Smooth muscle cell (in vitro differentiated cells): ENCODE data around the gene ZNG1A. TPM values are rescaled to one million over a fixed set of nuclear protein-coding genes. Genes with fewer than 3 reads are reported as not detected.
A peak's percentile ranks its signal among the peaks of the same experiment; 100 is the strongest.

Experiments used
- DNase-seq: peaks from one replicate; lab custom pipeline; 2025; ENCODE audit not compliant: unreplicated experiment; lab: John Stamatoyannopoulos, UW
- H2AFZ ChIP-seq: fragments of 200-600 bp; sonication (generic); 2 replicates; pipeline ENCODE4 v1.6.0; 2016; ENCODE audit warnings: antibody characterized with exemption, low read depth, mild to moderate bottlenecking
- H3F3A ChIP-seq: fragments of 200-600 bp; sonication (generic); 2 replicates; pipeline ENCODE4 v1.6.0; 2017; ENCODE audit warnings: antibody characterized with exemption, low read depth
- H3K27ac ChIP-seq: fragments of 200-600 bp; sonication (generic); 2 replicates; pipeline ENCODE4 v1.5.1; 2016; ENCODE audit warnings: low read depth, mild to moderate bottlenecking
- H3K27me3 ChIP-seq: fragments of 200-600 bp; sonication (generic); 2 replicates; pipeline ENCODE4 v1.6.1; 2016; ENCODE audit warnings: low read depth, mild to moderate bottlenecking
- H3K36me3 ChIP-seq: fragments of 200-600 bp; sonication (generic); 2 replicates; pipeline ENCODE4 v1.5.1; 2016; ENCODE audit warnings: low read depth
- H3K4me1 ChIP-seq: fragments of 200-600 bp; sonication (generic); 2 replicates; pipeline ENCODE4 v1.5.1; 2016; ENCODE audit warnings: low read depth
- H3K4me2 ChIP-seq: fragments of 200-600 bp; sonication (generic); 2 replicates; pipeline ENCODE4 v1.6.0; 2016; ENCODE audit warnings: mild to moderate bottlenecking
- H3K4me3 ChIP-seq: fragments of 200-600 bp; sonication (generic); 2 replicates; pipeline ENCODE4 v1.5.1; 2016; ENCODE audit warnings: mild to moderate bottlenecking
- H3K79me2 ChIP-seq: fragments of 200-600 bp; sonication (generic); 2 replicates; pipeline ENCODE4 v1.6.0; 2016; ENCODE audit warnings: low read depth, mild to moderate bottlenecking
- H3K9ac ChIP-seq: fragments of 200-600 bp; sonication (generic); 2 replicates; pipeline ENCODE4 v1.6.0; 2016; ENCODE audit warnings: low read depth
- H3K9me3 ChIP-seq: fragments of 200-600 bp; sonication (generic); replicated peaks from 2 replicates; pipeline ENCODE4 v1.5.1; 2016; ENCODE audit warnings: low read depth
- H4K20me1 ChIP-seq: fragments of 200-600 bp; sonication (generic); 2 replicates; pipeline ENCODE4 v1.6.0; 2016; ENCODE audit warnings: low read depth
- WGBS: methylation state at CpG from one replicate; pipeline ENCODE4 v1.1.7; 2016; ENCODE audit warnings: low lambda C conversion rate; 5-methylcytosine and 5-hydroxymethylcytosine counted together
- polyA plus RNA-seq: library from polyadenylated mRNA; unstranded; fragments of >200 nt; fragmentation: Nextera tagmentation; extraction: Ambion mirVana; gene quantifications from 2 replicates; pipeline ENCODE4 v1.2.1, GENCODE V29; 2016
- total RNA-seq: library from RNA; depleted of rRNA; stranded (reverse); fragments of >200 nt; gene quantifications from 2 replicates; pipeline ENCODE4 v1.2.3, GENCODE V29; 2014
- TF ChIP-seq, protein P1 (sequence below): fragments of 200-600 bp; sonication (generic); IDR thresholded peaks from 2 replicates; pipeline ENCODE4 v1.5.1; 2017; ENCODE audit warnings: borderline replicate concordance, mild to moderate bottlenecking, antibody characterized with exemption; ENCODE audit not compliant: insufficient read depth, poor library complexity, severe bottlenecking

ZNG1A gene
- total and polyA plus RNA-seq, 2 experiments from 2014 or later: 31.1 to 37.5 TPM

DNA sequence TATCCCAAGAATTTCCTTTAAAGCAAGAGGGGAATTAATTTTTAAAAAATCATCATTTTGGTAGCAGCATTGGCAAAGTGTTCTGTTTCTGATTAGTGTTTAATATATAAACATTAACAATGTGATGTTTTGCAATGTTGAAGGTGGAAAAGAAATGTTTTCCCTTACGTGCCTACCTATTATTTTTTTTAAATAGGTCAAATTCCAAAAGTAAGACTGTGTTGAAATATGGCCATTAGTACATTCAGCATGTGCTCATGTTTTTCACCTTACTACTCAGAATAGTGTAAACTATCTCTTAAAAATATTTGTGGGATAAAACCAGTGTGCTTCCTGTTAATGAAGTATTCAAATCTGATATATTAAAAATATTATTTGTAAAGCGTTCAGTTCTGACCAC, 39.1 kb upstream of the ZNG1A start:
- Histone ChIP-seq H3K9me3 (no peaks in the 10 kb centered on the region), H3K4me2 (no peak overlapping the region), H3K79me2 (no peaks in the 10 kb centered on the region), H3K4me1 (peaks cover 8% of the 10 kb centered on the region), H3K27ac (no peak overlapping the region), H3K4me3 (no peak overlapping the region), H3F3A (no peaks in the 10 kb centered on the region), H3K27me3 (peaks cover 30% of the 10 kb centered on the region), H4K20me1 (no peaks in the 10 kb centered on the region), H2AFZ (no peak overlapping the region), H3K9ac (no peak overlapping the region), H3K36me3 (no peaks in the 10 kb centered on the region)
- 88% methylated on average over 2 of the region's 2 CpGs for WGBS
- TF ChIP-seq, protein P1, sequence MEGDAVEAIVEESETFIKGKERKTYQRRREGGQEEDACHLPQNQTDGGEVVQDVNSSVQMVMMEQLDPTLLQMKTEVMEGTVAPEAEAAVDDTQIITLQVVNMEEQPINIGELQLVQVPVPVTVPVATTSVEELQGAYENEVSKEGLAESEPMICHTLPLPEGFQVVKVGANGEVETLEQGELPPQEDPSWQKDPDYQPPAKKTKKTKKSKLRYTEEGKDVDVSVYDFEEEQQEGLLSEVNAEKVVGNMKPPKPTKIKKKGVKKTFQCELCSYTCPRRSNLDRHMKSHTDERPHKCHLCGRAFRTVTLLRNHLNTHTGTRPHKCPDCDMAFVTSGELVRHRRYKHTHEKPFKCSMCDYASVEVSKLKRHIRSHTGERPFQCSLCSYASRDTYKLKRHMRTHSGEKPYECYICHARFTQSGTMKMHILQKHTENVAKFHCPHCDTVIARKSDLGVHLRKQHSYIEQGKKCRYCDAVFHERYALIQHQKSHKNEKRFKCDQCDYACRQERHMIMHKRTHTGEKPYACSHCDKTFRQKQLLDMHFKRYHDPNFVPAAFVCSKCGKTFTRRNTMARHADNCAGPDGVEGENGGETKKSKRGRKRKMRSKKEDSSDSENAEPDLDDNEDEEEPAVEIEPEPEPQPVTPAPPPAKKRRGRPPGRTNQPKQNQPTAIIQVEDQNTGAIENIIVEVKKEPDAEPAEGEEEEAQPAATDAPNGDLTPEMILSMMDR: no peak
- DNase-seq: no peak

DNA sequence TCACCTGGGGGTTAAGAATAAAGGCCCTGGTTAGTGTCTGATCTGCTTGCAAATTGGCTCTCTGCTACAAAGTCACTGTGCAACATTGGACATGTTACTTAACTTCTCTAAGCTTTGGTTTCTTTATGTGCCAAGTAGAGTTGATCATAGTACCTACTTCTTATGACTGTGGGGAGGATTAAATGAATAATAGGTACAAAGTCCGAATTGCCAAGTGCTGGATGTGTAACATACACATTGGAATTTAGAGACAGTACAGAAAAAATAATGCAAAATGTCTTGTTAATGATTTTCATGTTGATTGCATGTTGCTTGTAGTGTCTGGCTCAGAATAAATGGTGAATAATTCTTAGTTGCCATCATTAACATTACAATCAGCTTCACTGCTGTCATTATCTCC, 38.0 kb upstream of the ZNG1A start:
- H3K27ac ChIP-seq: no peak overlapping the region
- no peak for DNase-seq

DNA sequence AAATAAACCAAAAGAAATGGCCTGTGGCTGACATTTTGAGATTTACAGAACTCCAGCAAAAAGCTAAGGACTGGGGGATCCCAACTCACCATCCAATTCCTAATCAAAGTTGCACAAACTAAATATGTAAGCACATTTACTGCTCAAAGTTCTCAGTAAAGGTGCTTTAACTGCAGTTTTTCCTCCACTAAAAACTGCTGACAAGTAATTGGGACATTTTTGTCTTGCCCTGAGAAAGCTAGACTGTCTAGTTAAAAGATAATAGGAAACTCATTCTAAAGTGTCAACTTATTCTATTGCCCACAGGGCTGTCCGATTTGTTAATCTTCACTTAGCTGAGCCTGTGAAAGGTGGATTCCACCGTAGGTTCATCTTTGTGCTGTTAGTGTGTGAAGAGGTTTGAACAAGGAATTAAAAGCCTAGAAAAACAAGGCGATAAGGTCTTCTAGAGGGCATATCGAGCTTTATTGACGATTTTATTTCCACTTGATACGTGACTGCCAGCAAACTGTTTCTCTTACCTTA, 36.8 kb upstream of the ZNG1A start:
- Histone ChIP-seq H3K4me2 (peak overlapping the region; percentile 81), H3K9me3 (no peaks in the 10 kb centered on the region), H4K20me1 (no peaks in the 10 kb centered on the region), H3K79me2 (no peaks in the 10 kb centered on the region), H3K9ac (no peak overlapping the region), H3F3A (no peaks in the 10 kb centered on the region), H3K27ac (no peak overlapping the region), H2AFZ (peak overlapping the region; percentile 51), H3K27me3 (peaks cover 30% of the 10 kb centered on the region), H3K4me3 (peak overlapping the region; percentile 58), H3K4me1 (no peaks in the 10 kb centered on the region), H3K36me3 (no peaks in the 10 kb centered on the region)
- TF ChIP-seq, protein P1: no peak
- no peak for DNase-seq
- WGBS: 80% methylated on average over 6 of the region's 6 CpGs

More for the DNA sequence above, 38.0 kb upstream of the ZNG1A start:
- no peaks in the 10 kb centered on the region for H4K20me1 ChIP-seq
- H3K4me2 ChIP-seq: no peak overlapping the region
- no peak overlapping the region for H3K4me3 ChIP-seq
- 63% methylated on average over 1 of the region's 1 CpG for WGBS
- no peaks in the 10 kb centered on the region for H3F3A ChIP-seq
- H2AFZ ChIP-seq: no peak overlapping the region
- H3K4me1 ChIP-seq: no peaks in the 10 kb centered on the region
- H3K36me3 ChIP-seq: no peaks in the 10 kb centered on the region
- H3K9ac ChIP-seq: no peak overlapping the region
- H3K27me3 ChIP-seq: peaks cover 30% of the 10 kb centered on the region
- no peaks in the 10 kb centered on the region for H3K9me3 ChIP-seq
- no peaks in the 10 kb centered on the region for H3K79me2 ChIP-seq
- TF ChIP-seq, protein P1: no peak
